PC-3 (cell line): ENCODE measurements around the gene IL20.

ENCODE experiments used
- CTCF ChIP-seq: fragments of 300-600 bp; sonication (generic); conservative IDR thresholded peaks from 2 replicates; pipeline ENCODE4 v1.5.1; 2017; ENCODE audit warnings: antibody characterized with exemption, low read depth, mild to moderate bottlenecking, low read length
- EZH2 ChIP-seq: fragments of 300-600 bp; sonication (generic); IDR thresholded peaks from one replicate; pipeline ENCODE4 v1.6.1; 2017; ENCODE audit warnings: antibody characterized with exemption, mild to moderate bottlenecking, low read length; ENCODE audit not compliant: unreplicated experiment
- EZH2phosphoT487 ChIP-seq: fragments of 300-600 bp; sonication (generic); IDR thresholded peaks from 2 replicates; pipeline ENCODE4 v1.6.1; 2018; ENCODE audit warnings: mild to moderate bottlenecking, antibody characterized with exemption, low read length, borderline replicate concordance

GRCh38 chr1:206898915-206899431 is 33.5 kb downstream of the IL20 start:
- no peak for TF ChIP-seq CTCF
- no peak for TF ChIP-seq EZH2phosphoT487
- TF ChIP-seq EZH2: no peak
